Measurements from ENCODE around the gene PRRG3.
A peak's percentile ranks its signal among the peaks of the same experiment; 100 is the strongest.

The PRRG3 gene

GRCh38 chrX:151742311-151742710 is 47.1 kb downstream of the PRRG3 start:
- no peak for DNase-seq (ENCODE audit: low spot score)

- no peak for DNase-seq (ENCODE audit: low spot score)
These were observed 48.6 kb downstream of the PRRG3 start for GRCh38 chrX:151743651-151744470.

GRCh38 chrX:151745651-151746050 is 50.4 kb downstream of the PRRG3 start:
- DNase-seq (ENCODE audit: low spot score) = no peak

GRCh38 chrX:151746502-151746901 is 51.2 kb downstream of the PRRG3 start:
- DNase-seq (ENCODE audit: low spot score) = no peak

GRCh38 chrX:151750511-151750910 is 55.3 kb downstream of the PRRG3 start:
- no peak for DNase-seq (ENCODE audit: low spot score)

GRCh38 chrX:151752847-151753246 is 57.6 kb downstream of the PRRG3 start:
- DNase-seq (ENCODE audit: low spot score) = no peak

- DNase-seq (ENCODE audit: low spot score) = peak; percentile 36
These were observed 58.2 kb downstream of the PRRG3 start for GRCh38 chrX:151753313-151754046.

- no peak for DNase-seq (ENCODE audit: low spot score)
These were observed 58.8 kb downstream of the PRRG3 start for GRCh38 chrX:151754047-151754429.

GRCh38 chrX:151754641-151755215 is 59.5 kb downstream of the PRRG3 start:
- DNase-seq (ENCODE audit: low spot score) = no peak

Data from SK-N-DZ (cell line).